GM12864 (cell line): ENCODE measurements around the gene CREB3L4.
"Not testable (repeated sequence)": the region's sequence is repeated elsewhere in the genome, so short reads cannot be mapped to it uniquely, and the experiment has no call there.

ENCODE experiments used
- DNase-seq: peaks from one replicate; pipeline ENCODE4 v3.0.0-alpha.2; 2011; ENCODE audit warnings: low read depth
- H3K4me3 ChIP-seq: 2 replicates; pipeline ENCODE4 v1.5.1; 2011; ENCODE audit warnings: mild to moderate bottlenecking, low read depth, low read length, control low read depth
- CTCF ChIP-seq: IDR thresholded peaks from 2 replicates; pipeline ENCODE4 v1.5.1; 2011; ENCODE audit warnings: low read depth, mild to moderate bottlenecking, moderate library complexity, low read length, control low read depth, inconsistent platforms; ENCODE audit errors: missing control alignments

CREB3L4 gene

GRCh38 chr1:154000420-154000819 lies 32.7 kb downstream of the CREB3L4 start:
- no peak overlapping the region for H3K4me3 ChIP-seq
- no peak for DNase-seq
- no peak for TF ChIP-seq CTCF

- no peak for DNase-seq
- no peak overlapping the region for H3K4me3 ChIP-seq
- no peak for TF ChIP-seq CTCF
These were observed 38.4 kb downstream of the CREB3L4 start for GRCh38 chr1:154006136-154006535.

- no peak for TF ChIP-seq CTCF
- H3K4me3 ChIP-seq, result no peak overlapping the region
- no peak for DNase-seq
These were observed 44.4 kb downstream of the CREB3L4 start for GRCh38 chr1:154012129-154012528.

- DNase-seq, result not testable (repeated sequence)
These were observed 44.8 kb downstream of the CREB3L4 start for GRCh38 chr1:154012543-154012942.

GRCh38 chr1:154014154-154014907 lies 46.6 kb downstream of the CREB3L4 start:
- H3K4me3 ChIP-seq, result no peak overlapping the region
- DNase-seq, result no peak
- no peak for TF ChIP-seq CTCF

More at GRCh38 chr1:154012543-154012942, 44.8 kb downstream of the CREB3L4 start:
- not testable (repeated sequence) for H3K4me3 ChIP-seq

GRCh38 chr1:154019269-154019668 lies 51.6 kb downstream of the CREB3L4 start:
- DNase-seq, result no peak
- no peak overlapping the region for H3K4me3 ChIP-seq
- no peak for TF ChIP-seq CTCF

- no peak for DNase-seq
- no peak overlapping the region for H3K4me3 ChIP-seq
- TF ChIP-seq CTCF, result no peak
These were observed 52.2 kb downstream of the CREB3L4 start for GRCh38 chr1:154019940-154020339.
